ENCODE results near the gene SLC25A26. TPM values are rescaled to one million over a fixed set of nuclear protein-coding genes. Genes with fewer than 3 reads are reported as not detected.

SLC25A26 gene
- total and polyA plus RNA-seq, 8 donors = 5.1 to 13.6 (median 9.9) TPM

GRCh38 chr3:66370179-66370578, 149.4 kb downstream of the SLC25A26 start:
- WGBS, 2 donors = 31 to 32% methylated on average over 7 of the region's 7 CpGs
- ATAC-seq = peak; percentile 61 to 77 (median 72)
- FAIRE-seq = no peak
- intact Hi-C loops (cut with DNase I) = loop anchor here in 1 of 3 donors (10.0 kb wide), 1 partner anchor 95 kb away; no protein-coding TSS in a partner anchor
- Histone ChIP-seq H3K4me3 (no peak overlapping the region), H3K36me3 (no peaks in the 10 kb centered on the region), H3K27me3 (no peaks in the 10 kb centered on the region), H3K4me1 (peaks cover 0 to 5% (median 0%) of the 10 kb centered on the region in 3 donors), H3K9me3 (no peaks in the 10 kb centered on the region), H3K27ac (no peak overlapping the region)
- DNase-seq = peak in 5 of 6 donors; percentile 42 to 75 (median 54)
- no peak for TF ChIP-seq CTCF (IDR thresholded peaks at IDR 0.05)

GRCh38 chr3:66371432-66371831, 150.6 kb downstream of the SLC25A26 start:
- WGBS, 2 donors = 37 to 47% methylated on average over 7 of the region's 7 CpGs
- no peak overlapping the region for H3K4me3 ChIP-seq
- H3K27me3 ChIP-seq = no peaks in the 10 kb centered on the region
- no peak for TF ChIP-seq CTCF (IDR thresholded peaks at IDR 0.05)
- H3K4me1 ChIP-seq = peaks cover 0 to 8% (median 0%) of the 10 kb centered on the region in 3 donors
- ATAC-seq = no peak
- FAIRE-seq = no peak
- no peaks in the 10 kb centered on the region for H3K9me3 ChIP-seq
- intact Hi-C loops (cut with DNase I) = loop anchor here in 1 of 3 donors (10.0 kb wide), 1 partner anchor 97 kb away; no protein-coding TSS in a partner anchor
- no peak for DNase-seq
- H3K36me3 ChIP-seq = no peaks in the 10 kb centered on the region
- H3K27ac ChIP-seq = no peak overlapping the region

- peak in 2 of 4 donors; percentile 13 to 23 for TF ChIP-seq CTCF (IDR thresholded peaks at IDR 0.05)
- Histone ChIP-seq H3K36me3 (peaks cover 0 to 5% (median 2%) of the 10 kb centered on the region in 3 donors), H3K4me1 (peaks cover 0 to 22% (median 9%) of the 10 kb centered on the region in 3 donors), H3K27ac (no peak overlapping the region), H3K9me3 (no peaks in the 10 kb centered on the region), H3K4me3 (no peak overlapping the region), H3K27me3 (no peaks in the 10 kb centered on the region)
- FAIRE-seq (no peak), ATAC-seq (peak; percentile 56 to 88 (median 83)), DNase-seq (peak; percentile 47 to 83 (median 70))
- WGBS, 2 donors = 36 to 40% methylated on average over 18 of the region's 18 CpGs
- intact Hi-C loops (cut with DNase I) = loop anchor here in 1 of 3 donors (10.0 kb wide), 1 partner anchor 98 kb away; no protein-coding TSS in a partner anchor
These were observed 152.0 kb downstream of the SLC25A26 start for GRCh38 chr3:66372681-66373350.

GRCh38 chr3:66376568-66376967, 155.8 kb downstream of the SLC25A26 start:
- no peak for TF ChIP-seq CTCF (IDR thresholded peaks at IDR 0.05)
- ATAC-seq (peak; percentile 64 to 75 (median 69)), DNase-seq (peak in 3 of 6 donors; percentile 50 to 77 (median 58)), FAIRE-seq (peak; percentile 13)
- Histone ChIP-seq H3K9me3 (no peaks in the 10 kb centered on the region), H3K27me3 (no peaks in the 10 kb centered on the region), H3K4me3 (no peak overlapping the region), H3K27ac (peak overlapping the region in 1 of 4 donors; percentile 12), H3K36me3 (peaks cover 0 to 43% (median 32%) of the 10 kb centered on the region in 3 donors), H3K4me1 (peaks cover 0 to 21% (median 9%) of the 10 kb centered on the region in 3 donors)
- intact Hi-C loops (cut with DNase I) = loop anchor here in 1 of 3 donors (10.0 kb wide), 1 partner anchor 102 kb away; no protein-coding TSS in a partner anchor
- WGBS, 2 donors = 34 to 39% methylated on average over 2 of the region's 2 CpGs

Measured in pancreas (tissue), 10 donors.